SK-N-SH (cell line): ENCODE measurements around the gene COL26A1. TPM values are rescaled to one million over a fixed set of nuclear protein-coding genes. Genes with fewer than 3 reads are reported as not detected.

Source experiments
- CTCF ChIA-PET: fragments of 300-600, 350-600 bp; formaldehyde crosslinking; extraction: SDS; loops from one replicate; lab custom pipeline; 2021; lab: Yijun Ruan, JAX
- POLR2A ChIA-PET: fragments of 350-600 bp; sonication (Branson Sonifier 250); formaldehyde crosslinking; extraction: SDS; loops from one replicate; lab custom pipeline; 2020; ENCODE audit warnings: antibody characterized with exemption, inconsistent platforms; lab: Yijun Ruan, JAX
- DNase-seq: peaks from one replicate; pipeline ENCODE4 v3.0.0; 2012
- H2AFZ ChIP-seq: fragments of 200-600 bp; sonication (generic); 2 replicates; pipeline ENCODE4 v1.8.1; 2016; ENCODE audit warnings: antibody characterized with exemption, mild to moderate bottlenecking, low read depth
- H3F3A ChIP-seq: fragments of 200-600 bp; sonication (generic); replicated peaks from 2 replicates; pipeline ENCODE3; 2016; ENCODE audit warnings: antibody characterized with exemption, mild to moderate bottlenecking; ENCODE audit not compliant: insufficient read depth
- H3K27ac ChIP-seq, 2 experiments: fragments of 200-500 bp in 1 of 2; fragments of 200-600 bp in 1 of 2; sonication (Bioruptor generic) in 1 of 2; sonication (generic), shearing (Covaris generic) in 1 of 2; 2 replicates each; pipeline versions ENCODE4 v1.5.1 to v1.6.1; 2014 to 2016; ENCODE audit warnings: low read depth in 2 of 2, inconsistent platforms in 1 of 2, low read length in 1 of 2, mild to moderate bottlenecking in 1 of 2, mixed read lengths in 1 of 2
- H3K27me3 ChIP-seq: fragments of 200-600 bp; sonication (generic), shearing (Covaris generic); 2 replicates; pipeline ENCODE4 v1.6.1; 2016; ENCODE audit warnings: mixed run types; ENCODE audit not compliant: insufficient read depth
- H3K36me3 ChIP-seq, 2 experiments: fragments of 200-500 bp in 1 of 2; fragments of 200-600 bp in 1 of 2; sonication (Bioruptor generic) in 1 of 2; sonication (generic) in 1 of 2; replicated peaks in 1 of 2; 2 replicates each; pipeline versions ENCODE3 to v1.5.1; 2014 to 2016; ENCODE audit warnings: low read length in 1 of 2, mild to moderate bottlenecking in 1 of 2; ENCODE audit not compliant: insufficient read depth in 2 of 2, control insufficient read depth in 1 of 2
- H3K4me1 ChIP-seq, 2 experiments: fragments of 200-500 bp in 1 of 2; fragments of 200-600 bp in 1 of 2; sonication (Bioruptor generic) in 1 of 2; sonication (generic), shearing (Covaris generic) in 1 of 2; 2 replicates each; pipeline versions ENCODE4 v1.5.1 to v1.6.1; 2014 to 2016; ENCODE audit warnings: low read depth in 1 of 2, low read length in 1 of 2, mixed run types in 1 of 2; ENCODE audit not compliant: insufficient read depth in 2 of 2, control insufficient read depth in 1 of 2
- H3K4me2 ChIP-seq: fragments of 200-600 bp; sonication (generic), shearing (Covaris generic); 2 replicates; pipeline ENCODE4 v1.6.1; 2017; ENCODE audit warnings: mixed run types
- H3K4me3 ChIP-seq, 2 experiments: fragments of 200-500 bp in 1 of 2; fragments of 200-600 bp in 1 of 2; sonication (Bioruptor generic) in 1 of 2; sonication (generic), shearing (Covaris generic) in 1 of 2; 2 replicates each; pipeline versions ENCODE4 v1.5.1 to v1.8.1; 2014 to 2016; ENCODE audit warnings: low read depth in 2 of 2, inconsistent platforms in 1 of 2, low read length in 1 of 2, mild to moderate bottlenecking in 1 of 2, mixed read lengths in 1 of 2, moderate library complexity in 1 of 2
- H3K79me2 ChIP-seq: fragments of 200-600 bp; sonication (generic); 2 replicates; pipeline ENCODE4 v1.8.1; 2017; ENCODE audit warnings: mild to moderate bottlenecking; ENCODE audit not compliant: insufficient read depth
- H3K9ac ChIP-seq: fragments of 200-600 bp; sonication (generic); 2 replicates; pipeline ENCODE4 v1.6.1; 2017; ENCODE audit warnings: mixed run types
- H3K9me2 ChIP-seq: fragments of 200-600 bp; sonication (generic); 2 replicates; pipeline ENCODE4 v1.6.1; 2017; ENCODE audit warnings: mixed run types
- H3K9me3 ChIP-seq: fragments of 200-600 bp; sonication (generic); 2 replicates; pipeline ENCODE4 v1.6.1; 2017; ENCODE audit warnings: mixed run types, mild to moderate bottlenecking, moderate library complexity
- H4K20me1 ChIP-seq: fragments of 200-600 bp; sonication (generic); 2 replicates; pipeline ENCODE4 v1.6.1; 2017; ENCODE audit warnings: mild to moderate bottlenecking, mixed run types; ENCODE audit not compliant: insufficient read depth
- CTCF ChIP-seq: fragments of 200-600 bp; sonication (generic); IDR thresholded peaks from 2 replicates; pipeline ENCODE4 v1.6.1; 2017; ENCODE audit warnings: antibody characterized with exemption, mild to moderate bottlenecking, moderate library complexity
- EZH2phosphoT487 ChIP-seq: fragments of 200-600 bp; sonication (generic); IDR thresholded peaks from 2 replicates; pipeline ENCODE4 v1.6.1; 2017; ENCODE audit warnings: low read depth, mixed run types, mild to moderate bottlenecking, antibody characterized with exemption, moderate library complexity, borderline replicate concordance
- FOXM1 ChIP-seq: IDR thresholded peaks from 2 replicates; pipeline ENCODE4 v1.4.0; 2012; ENCODE audit warnings: low read depth, mild to moderate bottlenecking
- GATA2 ChIP-seq: sonication (generic); formaldehyde crosslinking; IDR thresholded peaks from 2 replicates; pipeline ENCODE4 v1.5.0; 2020; ENCODE audit warnings: mild to moderate bottlenecking, missing genetic modification reagents
- IRF3 ChIP-seq: fragments of 150-350 bp; IDR thresholded peaks from 2 replicates; pipeline ENCODE4 v1.6.1; 2016; ENCODE audit warnings: mild to moderate bottlenecking, low read depth, low read length
- MAX ChIP-seq: IDR thresholded peaks from 2 replicates; pipeline ENCODE4 v1.4.0; 2012; ENCODE audit warnings: low read depth
- MXI1 ChIP-seq: IDR thresholded peaks from 2 replicates; pipeline ENCODE4 v1.6.1; 2012; ENCODE audit warnings: mild to moderate bottlenecking, low read depth, low read length, improper control_type of control experiment
- NFIC ChIP-seq: IDR thresholded peaks from 2 replicates; pipeline ENCODE4 v1.4.0; 2012; ENCODE audit warnings: borderline replicate concordance
- PBX3 ChIP-seq: IDR thresholded peaks from 2 replicates; pipeline ENCODE4; 2012
- POLR2AphosphoS5 ChIP-seq: IDR thresholded peaks from 2 replicates; pipeline ENCODE4 v1.6.1; 2012; ENCODE audit warnings: low read depth, low read length
- RAD21 ChIP-seq: IDR thresholded peaks from 2 replicates; pipeline ENCODE4 v1.6.1; 2012; ENCODE audit warnings: mild to moderate bottlenecking, low read length
- RCOR1 ChIP-seq: fragments of 150-350 bp; IDR thresholded peaks from 2 replicates; pipeline ENCODE4 v1.6.1; 2017; ENCODE audit warnings: antibody characterized with exemption, low read length
- REST ChIP-seq: IDR thresholded peaks from 2 replicates; pipeline ENCODE4 v1.6.1; 2012; ENCODE audit warnings: mild to moderate bottlenecking, low read depth, low read length, moderate library complexity
- RXRA ChIP-seq: IDR thresholded peaks from 2 replicates; pipeline ENCODE4 v1.4.0; 2012; ENCODE audit warnings: low read depth, mild to moderate bottlenecking, borderline replicate concordance
- TCF12 ChIP-seq: IDR thresholded peaks from 2 replicates; pipeline ENCODE4 v1.4.0; 2012
- TEAD4 ChIP-seq: IDR thresholded peaks from 2 replicates; pipeline ENCODE4 v1.4.0; 2012; ENCODE audit warnings: mild to moderate bottlenecking, borderline replicate concordance; ENCODE audit not compliant: insufficient read depth
- USF2 ChIP-seq: fragments of 150-350 bp; IDR thresholded peaks from 2 replicates; pipeline ENCODE4 v1.6.1; 2017; ENCODE audit warnings: antibody characterized with exemption, low read length, low read depth, borderline replicate concordance
- WGBS: methylation state at CpG from one replicate; pipeline ENCODE4 v1.1.6; 2017; ENCODE audit warnings: low lambda C conversion rate; 5-methylcytosine and 5-hydroxymethylcytosine counted together
- polyA plus RNA-seq, 3 experiments: library from polyadenylated mRNA; depleted of rRNA; stranded (reverse); fragments of >200 nt; gene quantifications; 2 replicates each; pipeline ENCODE4 v1.2.3, GENCODE V29; 2012

The COL26A1 gene
- polyA plus RNA-seq, 1 of the 3 experiments (the other 2 are of a cell fraction) = 0.05 TPM

GRCh38 chr7:101400751-101401150, 38.1 kb downstream of the COL26A1 start:
- no peaks in the 10 kb centered on the region for H3K9me2 ChIP-seq
- peaks cover 5 to 7% of the 10 kb centered on the region in 2 experiments; a peak in 1 of 4 replicates for H3K4me1 ChIP-seq
- DNase-seq = no peak
- H3K4me2 ChIP-seq = no peak overlapping the region
- H3K27ac ChIP-seq = no peak overlapping the region
- H3F3A ChIP-seq = peaks cover 3% of the 10 kb centered on the region
- H3K79me2 ChIP-seq = no peaks in the 10 kb centered on the region
- TF ChIP-seq FOXM1 (no peak), TCF12 (no peak), NFIC (no peak), MXI1 (no peak), POLR2AphosphoS5 (no peak)
- POLR2A ChIA-PET = no interaction called here
- H3K9ac ChIP-seq = no peak overlapping the region
- H3K36me3 ChIP-seq = no peaks in the 10 kb centered on the region
- WGBS = 94% methylated on average over 13 of the region's 13 CpGs
- no peaks in the 10 kb centered on the region for H4K20me1 ChIP-seq
- no peaks in the 10 kb centered on the region for H3K9me3 ChIP-seq
- H3K27me3 ChIP-seq = peaks cover 14% of the 10 kb centered on the region; the same call in 1 of the 2 replicates
- H2AFZ ChIP-seq = no peak overlapping the region
- CTCF ChIA-PET = interaction anchor here (1.0 to 1.6 kb wide), 4 partner anchors 10 to 37 kb away, joined by 3 to 6 read pairs (median 4); no protein-coding TSS in a partner anchor
- no peak overlapping the region for H3K4me3 ChIP-seq

GRCh38 chr7:101401390-101402080, 38.9 kb downstream of the COL26A1 start:
- Histone ChIP-seq H3K9ac (no peak overlapping the region), H3K4me3 (no peak overlapping the region; a peak in 2 of 4 replicates), H3K27ac (no peak overlapping the region), H3K9me3 (no peaks in the 10 kb centered on the region), H3K4me2 (peak overlapping the region; percentile 75), H4K20me1 (no peaks in the 10 kb centered on the region), H2AFZ (no peak overlapping the region), H3K4me1 (peaks cover 5 to 7% of the 10 kb centered on the region in 2 experiments; a peak in 1 of 4 replicates), H3F3A (peaks cover 3% of the 10 kb centered on the region), H3K79me2 (no peaks in the 10 kb centered on the region), H3K27me3 (peaks cover 14% of the 10 kb centered on the region; the same call in 1 of the 2 replicates), H3K9me2 (no peaks in the 10 kb centered on the region), H3K36me3 (no peaks in the 10 kb centered on the region)
- WGBS = 43% methylated on average over 7 of the region's 7 CpGs
- ChIA-PET CTCF (interaction anchor here (1.0 to 2.5 kb wide), 6 partner anchors 9 to 38 kb away, joined by 3 to 17 read pairs (median 5); partner anchors contain the start of gene COL26A1), POLR2A (no interaction called here)
- no peak for DNase-seq
- TF ChIP-seq PBX3 (no peak), EZH2phosphoT487 (no peak), USF2 (no peak), CTCF (no peak), TEAD4 (no peak), REST (no peak), IRF3 (no peak), MXI1 (no peak), GATA2 (CRISPR knock-in tag) (no peak), RAD21 (no peak), RXRA (no peak), MAX (no peak), RCOR1 (no peak)
